Astrocyte (in vitro differentiated cells and primary cell): ENCODE measurements around the gene CAMK1D.

Source experiments
- EZH2 ChIP-seq: IDR thresholded peaks from 2 replicates; pipeline ENCODE4 v1.6.1; 2012; ENCODE audit warnings: mild to moderate bottlenecking, low read length, inconsistent platforms; ENCODE audit not compliant: insufficient read depth
- TF ChIP-seq, protein P1 (sequence below): IDR thresholded peaks from 2 replicates; pipeline ENCODE4 v1.5.1; 2011; ENCODE audit warnings: low read depth, mild to moderate bottlenecking, inconsistent platforms, low read length, moderate library complexity; ENCODE audit not compliant: insufficient read depth

DNA sequence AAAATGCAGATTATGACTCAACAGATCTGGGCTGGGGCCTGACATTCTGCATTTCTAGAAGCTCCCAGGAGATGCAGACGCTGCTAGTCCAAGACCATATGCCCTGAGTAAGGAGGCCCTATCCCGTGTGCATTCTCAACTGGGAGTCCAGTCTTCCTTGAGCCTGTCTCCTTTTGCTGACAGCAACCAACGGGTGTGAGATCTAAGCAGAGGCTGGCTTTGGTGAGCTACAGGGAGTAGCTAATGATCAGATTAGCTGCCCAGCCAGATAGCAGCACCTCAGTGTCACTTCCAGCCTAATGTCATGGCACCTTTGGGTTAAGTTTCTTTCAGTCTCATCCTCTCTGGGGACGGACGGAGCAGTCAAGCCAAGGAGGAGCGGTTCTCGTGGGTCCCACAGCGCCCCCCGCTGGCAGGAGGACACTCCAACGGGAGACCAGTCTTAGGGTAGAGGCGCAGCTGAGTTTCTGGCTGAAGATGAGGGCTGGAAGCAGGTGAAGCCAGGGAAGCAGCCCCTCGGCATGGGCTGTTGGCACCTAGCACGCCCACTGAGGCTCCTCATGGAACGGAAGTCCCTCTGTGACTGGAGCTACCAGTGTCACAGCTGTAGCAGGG, 498.1 kb downstream of the CAMK1D start:
- no peak for TF ChIP-seq EZH2
- TF ChIP-seq, protein P1, sequence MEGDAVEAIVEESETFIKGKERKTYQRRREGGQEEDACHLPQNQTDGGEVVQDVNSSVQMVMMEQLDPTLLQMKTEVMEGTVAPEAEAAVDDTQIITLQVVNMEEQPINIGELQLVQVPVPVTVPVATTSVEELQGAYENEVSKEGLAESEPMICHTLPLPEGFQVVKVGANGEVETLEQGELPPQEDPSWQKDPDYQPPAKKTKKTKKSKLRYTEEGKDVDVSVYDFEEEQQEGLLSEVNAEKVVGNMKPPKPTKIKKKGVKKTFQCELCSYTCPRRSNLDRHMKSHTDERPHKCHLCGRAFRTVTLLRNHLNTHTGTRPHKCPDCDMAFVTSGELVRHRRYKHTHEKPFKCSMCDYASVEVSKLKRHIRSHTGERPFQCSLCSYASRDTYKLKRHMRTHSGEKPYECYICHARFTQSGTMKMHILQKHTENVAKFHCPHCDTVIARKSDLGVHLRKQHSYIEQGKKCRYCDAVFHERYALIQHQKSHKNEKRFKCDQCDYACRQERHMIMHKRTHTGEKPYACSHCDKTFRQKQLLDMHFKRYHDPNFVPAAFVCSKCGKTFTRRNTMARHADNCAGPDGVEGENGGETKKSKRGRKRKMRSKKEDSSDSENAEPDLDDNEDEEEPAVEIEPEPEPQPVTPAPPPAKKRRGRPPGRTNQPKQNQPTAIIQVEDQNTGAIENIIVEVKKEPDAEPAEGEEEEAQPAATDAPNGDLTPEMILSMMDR, result no peak
